ENCODE measurements around the gene SIT1. TPM values are rescaled to one million over a fixed set of nuclear protein-coding genes. Genes with fewer than 3 reads are reported as not detected.

Gene SIT1
- total RNA-seq, 1 donor from 2014 or later = not detected

GRCh38 chr9:35689542-35690293 lies 39.0 kb upstream of the SIT1 start, which contains the start of gene TPM2:
TPM2 (minus strand) TSS chr9:35689925; CDS start chr9:35689817, 108 bp downstream.
- Mint-ChIP-seq H3K36me3 (peaks cover 10% of the 10 kb centered on the region), H3K27me3 (no peaks in the 10 kb centered on the region), H3K9me3 (no peaks in the 10 kb centered on the region), H3K4me1 (ENCODE audit: unreplicated experiment) (peaks cover 34% of the 10 kb centered on the region), H3K27ac (peak within 1 kb of the TSS; percentile 74), H3K4me3 (peak within 1 kb of the TSS; percentile 91)
- peak; percentile 80 for DNase-seq (ENCODE audit: extremely low spot score, unreplicated experiment)
- TF ChIP-seq CTCF (conservative IDR thresholded peaks at IDR 0.05) = no peak

- no peaks in the 10 kb centered on the region for H3K27me3 Mint-ChIP-seq
- peaks cover 10% of the 10 kb centered on the region for H3K36me3 Mint-ChIP-seq
- H3K27ac Mint-ChIP-seq = peak overlapping the region; percentile 74
- TF ChIP-seq CTCF (conservative IDR thresholded peaks at IDR 0.05) = no peak
- no peak for DNase-seq (ENCODE audit: extremely low spot score, unreplicated experiment)
- H3K4me1 Mint-ChIP-seq (ENCODE audit: unreplicated experiment) = peaks cover 34% of the 10 kb centered on the region
- peak overlapping the region; percentile 90 for H3K4me3 Mint-ChIP-seq
- no peaks in the 10 kb centered on the region for H3K9me3 Mint-ChIP-seq
These were observed 38.1 kb upstream of the SIT1 start for GRCh38 chr9:35688558-35689541.

GRCh38 chr9:35687972-35688557 lies 37.3 kb upstream of the SIT1 start:
- Mint-ChIP-seq H3K4me3 (peak overlapping the region; percentile 90), H3K27ac (no peak overlapping the region), H3K9me3 (no peaks in the 10 kb centered on the region), H3K36me3 (peaks cover 16% of the 10 kb centered on the region), H3K27me3 (no peaks in the 10 kb centered on the region), H3K4me1 (ENCODE audit: unreplicated experiment) (peaks cover 34% of the 10 kb centered on the region)
- no peak for DNase-seq (ENCODE audit: extremely low spot score, unreplicated experiment)
- no peak for TF ChIP-seq CTCF (conservative IDR thresholded peaks at IDR 0.05)

- Mint-ChIP-seq H3K9me3 (no peaks in the 10 kb centered on the region), H3K27me3 (no peaks in the 10 kb centered on the region), H3K27ac (peak overlapping the region; percentile 87), H3K4me1 (ENCODE audit: unreplicated experiment) (peaks cover 34% of the 10 kb centered on the region), H3K36me3 (peaks cover 19% of the 10 kb centered on the region), H3K4me3 (peak overlapping the region; percentile 86)
- no peak for DNase-seq (ENCODE audit: extremely low spot score, unreplicated experiment)
- TF ChIP-seq CTCF (conservative IDR thresholded peaks at IDR 0.05) = no peak
These were observed 36.6 kb upstream of the SIT1 start for GRCh38 chr9:35687306-35687705.
